ENCODE measurements around the gene METRNL.

DNA sequence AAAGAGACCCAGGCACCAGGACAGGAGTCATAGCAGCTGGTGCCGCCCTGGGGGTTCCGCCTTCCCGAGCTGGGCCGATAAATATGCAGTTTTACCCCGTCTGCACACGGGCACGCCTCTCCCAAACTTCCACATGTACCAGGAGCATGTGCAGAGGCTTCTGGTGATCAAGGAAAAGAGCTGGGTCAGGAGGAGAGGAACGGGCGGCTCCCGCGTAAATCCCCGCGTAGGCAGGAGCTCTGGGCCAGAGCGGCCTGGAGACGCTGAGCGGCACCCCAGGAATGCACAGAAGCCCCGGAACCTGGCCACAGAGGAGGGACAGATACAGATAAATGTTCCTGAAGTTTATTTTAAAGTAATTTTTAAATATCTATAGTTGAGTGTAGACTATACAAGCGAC is 46.6 kb upstream of the METRNL start:
- TF ChIP-seq, protein P1, sequence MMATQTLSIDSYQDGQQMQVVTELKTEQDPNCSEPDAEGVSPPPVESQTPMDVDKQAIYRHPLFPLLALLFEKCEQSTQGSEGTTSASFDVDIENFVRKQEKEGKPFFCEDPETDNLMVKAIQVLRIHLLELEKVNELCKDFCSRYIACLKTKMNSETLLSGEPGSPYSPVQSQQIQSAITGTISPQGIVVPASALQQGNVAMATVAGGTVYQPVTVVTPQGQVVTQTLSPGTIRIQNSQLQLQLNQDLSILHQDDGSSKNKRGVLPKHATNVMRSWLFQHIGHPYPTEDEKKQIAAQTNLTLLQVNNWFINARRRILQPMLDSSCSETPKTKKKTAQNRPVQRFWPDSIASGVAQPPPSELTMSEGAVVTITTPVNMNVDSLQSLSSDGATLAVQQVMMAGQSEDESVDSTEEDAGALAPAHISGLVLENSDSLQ (IDR thresholded peaks at IDR 0.05): no peak
- TF ChIP-seq HDGF (IDR thresholded peaks at IDR 0.05; ENCODE audit: borderline replicate concordance) (no peak), SP1 (IDR thresholded peaks at IDR 0.05) (no peak), FOXM1 (IDR thresholded peaks at IDR 0.05; ENCODE audit: borderline replicate concordance) (no peak), ZNF384 (IDR thresholded peaks at IDR 0.05) (no peak), FOXK2 (IDR thresholded peaks at IDR 0.05) (no peak), ARNT (IDR thresholded peaks at IDR 0.05) (no peak)
